SIG-M5 treated with dmso at 0.1 percent for 504 hours (cell line): ENCODE data around the gene ITGA1.

Source experiments
- DNase-seq: peaks from one replicate; lab custom pipeline; 2025; ENCODE audit not compliant: unreplicated experiment; lab: John Stamatoyannopoulos, UW

Gene ITGA1

GRCh38 chr5:52895075-52895474, 107.4 kb downstream of the ITGA1 start:
- DNase-seq: no peak

GRCh38 chr5:52895572-52896413, 108.1 kb downstream of the ITGA1 start:
- no peak for DNase-seq

- DNase-seq: no peak
These were observed 109.0 kb downstream of the ITGA1 start for GRCh38 chr5:52896534-52897237.

- DNase-seq: no peak
These were observed 109.5 kb downstream of the ITGA1 start for GRCh38 chr5:52897238-52897614.

- DNase-seq: no peak
These were observed 111.4 kb downstream of the ITGA1 start for GRCh38 chr5:52898961-52899680.

GRCh38 chr5:52903142-52903541, 115.4 kb downstream of the ITGA1 start:
- no peak for DNase-seq

GRCh38 chr5:52906343-52906742, 118.6 kb downstream of the ITGA1 start:
- DNase-seq: no peak

GRCh38 chr5:52906845-52907244, 119.1 kb downstream of the ITGA1 start:
- no peak for DNase-seq

GRCh38 chr5:52909192-52909591, 121.5 kb downstream of the ITGA1 start:
- no peak for DNase-seq

GRCh38 chr5:52910071-52910470, 122.4 kb downstream of the ITGA1 start:
- no peak for DNase-seq

GRCh38 chr5:52915176-52915875, 127.6 kb downstream of the ITGA1 start:
- peak; percentile 67 for DNase-seq

GRCh38 chr5:52920929-52921328, 133.2 kb downstream of the ITGA1 start:
- no peak for DNase-seq

GRCh38 chr5:52922384-52922783, 134.7 kb downstream of the ITGA1 start:
- DNase-seq: peak; percentile 61

- DNase-seq: no peak
These were observed 136.7 kb downstream of the ITGA1 start for GRCh38 chr5:52924456-52924855.

- DNase-seq: no peak
These were observed 137.3 kb downstream of the ITGA1 start for GRCh38 chr5:52925001-52925400.

- DNase-seq: no peak
These were observed 141.0 kb downstream of the ITGA1 start for GRCh38 chr5:52928689-52929088.

- DNase-seq: no peak
These were observed 150.5 kb downstream of the ITGA1 start for GRCh38 chr5:52938226-52938625.

GRCh38 chr5:52943285-52943684, 155.6 kb downstream of the ITGA1 start:
- peak; percentile 5 for DNase-seq

- DNase-seq: no peak
These were observed 156.1 kb downstream of the ITGA1 start for GRCh38 chr5:52943808-52944207.

- DNase-seq: no peak
These were observed 157.3 kb downstream of the ITGA1 start for GRCh38 chr5:52945040-52945439.

- DNase-seq: no peak
These were observed 159.5 kb downstream of the ITGA1 start for GRCh38 chr5:52947208-52947607.
